K562 (cell line): Measurements from ENCODE around the gene ZNF234. TPM values are rescaled to one million over a fixed set of nuclear protein-coding genes. Genes with fewer than 3 reads are reported as not detected.
"Not testable (repeated sequence)": the region's sequence is repeated elsewhere in the genome, so short reads cannot be mapped to it uniquely, and the experiment has no call there.

ENCODE experiments used
- ATAC-seq: fragments of 200-7000 bp; cut with Tn5 transposase; 3 replicates; pipeline ENCODE4 v1.9.1; 2020; ENCODE audit warnings: moderate library complexity
- BruUV-seq: library from RNA; stranded (reverse); fragments of 400-500 nt; replicated peaks from 2 replicates; lab custom pipeline; 2021; lab: Mats Ljungman, UMichigan
- CTCF ChIA-PET: fragments of 300-600 bp; formaldehyde crosslinking; extraction: SDS; loops from one replicate; lab custom pipeline; 2021; ENCODE audit warnings: low intra/inter-chr PET ratio; lab: Yijun Ruan, JAX
- POLR2A ChIA-PET: fragments of 300-600, 350-650 bp; sonication (Branson Sonifier 250); formaldehyde crosslinking; extraction: SDS; loops from one replicate; lab custom pipeline; 2021; ENCODE audit warnings: antibody characterized with exemption, inconsistent platforms; lab: Yijun Ruan, JAX
- DNase-seq, 4 experiments: peaks; one replicate each; pipeline versions ENCODE4 v3.0.0 to v3.0.0-alpha.2; 2011 to 2018; ENCODE audit warnings: low spot score in 3 of 4, mixed read lengths in 3 of 4; ENCODE audit errors: extremely low read depth in 1 of 4
- FAIRE-seq: peaks from 2 replicates; lab custom pipeline; 2011; peaks lifted over from hg19 to GRCh38; lab: Jason Lieb, UNC
- H2AFZ ChIP-seq: 2 replicates; pipeline ENCODE4 v1.6.0; 2011; ENCODE audit warnings: low read depth, low read length, control low read depth, inconsistent platforms
- H3K27ac ChIP-seq: fragments of 200-600 bp; 3 replicates; pipeline ENCODE4 v1.8.0; 2011; ENCODE audit warnings: low read depth, mild to moderate bottlenecking, control low read depth, inconsistent platforms, low read length, moderate library complexity, mixed read lengths; ENCODE audit errors: extremely low read depth
- H3K27me3 ChIP-seq, 2 experiments: fragments of 300-600 bp in 1 of 2; 2 replicates in 1 of 2; 3 replicates in 1 of 2; pipeline versions ENCODE4 v1.6.0 to v1.8.0; 2011; ENCODE audit warnings: inconsistent platforms in 2 of 2, low read length in 2 of 2, mild to moderate bottlenecking in 1 of 2, mixed read lengths in 1 of 2, moderate library complexity in 1 of 2; ENCODE audit not compliant: control insufficient read depth in 2 of 2, insufficient read depth in 2 of 2
- H3K36me3 ChIP-seq: fragments of 300-600 bp; 3 replicates; pipeline ENCODE4 v1.8.0; 2011; ENCODE audit warnings: mild to moderate bottlenecking, low read length, inconsistent platforms; ENCODE audit not compliant: control insufficient read depth, insufficient read depth
- H3K4me1 ChIP-seq, 2 experiments: fragments of 200-600 bp in 1 of 2; replicated peaks in 1 of 2; 2 replicates in 1 of 2; 3 replicates in 1 of 2; pipeline versions ENCODE4 v1.5.1 to v1.8.0; 2011; ENCODE audit warnings: inconsistent platforms in 2 of 2, low read length in 2 of 2, mild to moderate bottlenecking in 1 of 2, mixed read lengths in 1 of 2, moderate library complexity in 1 of 2; ENCODE audit not compliant: control insufficient read depth in 2 of 2, insufficient read depth in 2 of 2
- H3K4me2 ChIP-seq: 2 replicates; pipeline ENCODE4 v1.6.1; 2011; ENCODE audit warnings: low read length, control low read depth, inconsistent platforms, mixed read lengths; ENCODE audit not compliant: insufficient read depth
- H3K4me3 ChIP-seq: fragments of 200-600 bp; sonication (generic), shearing (Covaris generic); 2 replicates; pipeline ENCODE4 v1.5.1; 2016; ENCODE audit warnings: control low read depth, inconsistent platforms
- H3K79me2 ChIP-seq: fragments of 200-600 bp; 3 replicates; pipeline ENCODE4 v1.8.0; 2011; ENCODE audit warnings: low read length, inconsistent platforms; ENCODE audit not compliant: control insufficient read depth, insufficient read depth
- H3K9ac ChIP-seq, 2 experiments: 2 replicates each; pipeline versions ENCODE4 v1.6.0 to v1.6.1; 2011; ENCODE audit warnings: low read depth in 2 of 2, low read length in 2 of 2, control low read depth in 1 of 2, inconsistent platforms in 1 of 2, mild to moderate bottlenecking in 1 of 2, mixed read lengths in 1 of 2; ENCODE audit not compliant: insufficient read depth in 1 of 2
- H3K9me1 ChIP-seq: one replicate; pipeline ENCODE4 v1.6.0; 2011; ENCODE audit warnings: inconsistent platforms, mild to moderate bottlenecking, low read length, moderate library complexity; ENCODE audit not compliant: control insufficient read depth, insufficient read depth
- H3K9me3 ChIP-seq: replicated peaks from 2 replicates; pipeline ENCODE4 v1.5.1; 2011; ENCODE audit warnings: low read depth, low read length, inconsistent platforms; ENCODE audit not compliant: control insufficient read depth, insufficient read depth
- H4K20me1 ChIP-seq: replicated peaks from 2 replicates; pipeline ENCODE4 v1.6.1; 2011; ENCODE audit warnings: low read length, inconsistent platforms, mixed read lengths; ENCODE audit not compliant: control insufficient read depth, insufficient read depth
- DMBX1 ChIP-seq: fragments of 250-450 bp; sonication (Bioruptor Pico); IDR thresholded peaks from 2 replicates; pipeline ENCODE4 v1.8.0; 2022; ENCODE audit warnings: inconsistent platforms, mild to moderate bottlenecking, moderate library complexity, borderline replicate concordance
- MTF1 ChIP-seq: fragments of 250-450 bp; sonication (Bioruptor Pico); IDR thresholded peaks from 2 replicates; pipeline ENCODE4 v1.9.0; 2021; ENCODE audit warnings: moderate library complexity, mild to moderate bottlenecking, inconsistent platforms, borderline replicate concordance
- PREB ChIP-seq: sonication (generic); formaldehyde crosslinking; IDR thresholded peaks from 2 replicates; pipeline ENCODE4 v1.8.1; 2023; ENCODE audit warnings: mild to moderate bottlenecking, missing genetic modification reagents
- RBFOX2 ChIP-seq: fragments of 200-400 bp; formaldehyde crosslinking; IDR thresholded peaks from 2 replicates; pipeline ENCODE4 v1.6.1; 2017; ENCODE audit warnings: low read depth, mild to moderate bottlenecking, low read length, moderate library complexity
- SAFB ChIP-seq: fragments of 200-400 bp; formaldehyde crosslinking; IDR thresholded peaks from 2 replicates; pipeline ENCODE4 v1.6.1; 2017; ENCODE audit warnings: low read depth, low read length, borderline replicate concordance
- SAP30 ChIP-seq: fragments of 200-600 bp; sonication (generic); IDR thresholded peaks from 2 replicates; pipeline ENCODE4 v1.6.1; 2012; ENCODE audit warnings: borderline replicate concordance, low read depth, mild to moderate bottlenecking, moderate library complexity, low read length, control low read depth, inconsistent platforms; ENCODE audit not compliant: insufficient read depth, poor library complexity, severe bottlenecking
- ZNF311 ChIP-seq: fragments of 250-450 bp; sonication (Bioruptor Pico); IDR thresholded peaks from 2 replicates; pipeline ENCODE4 v1.4.0; 2020; ENCODE audit warnings: mild to moderate bottlenecking, moderate library complexity
- ZZZ3 ChIP-seq: fragments of 450-650 bp; IDR thresholded peaks from 2 replicates; pipeline ENCODE4 v1.6.1; 2016; ENCODE audit warnings: antibody characterized with exemption, mild to moderate bottlenecking, moderate library complexity
- WGBS: fragments of 100-300 bp; shearing (Covaris generic); methylation state at CpG from one replicate; pipeline ENCODE4 v1.1.6; 2016; ENCODE audit warnings: low coverage, mixed read lengths; ENCODE audit not compliant: insufficient coverage; ENCODE audit errors: missing lambda C conversion rate; 5-methylcytosine and 5-hydroxymethylcytosine counted together
- in situ Hi-C: fragments of 300-500 bp; cut with MboI; formaldehyde crosslinking; loops from 4 replicates; pipeline ENCODE4 v1.15.0; 2018; ENCODE audit warnings: inconsistent platforms, mixed read lengths
- intact Hi-C: fragments of 100-400 bp; cut with micrococcal nuclease; formaldehyde crosslinking; loops from 2 replicates; pipeline ENCODE4 v1.14.2; 2022
- polyA plus RNA-seq, 8 experiments: library from polyadenylated mRNA; depleted of rRNA in 4 of 8; stranded (reverse) in 5 of 8; unstranded in 3 of 8; fragments of >200 nt; fragmentation: Nextera tagmentation in 2 of 8; fragmentation: Illumina TruSeq in 1 of 8; extraction: Ambion mirVana in 2 of 8; extraction: Trizol in 1 of 8; gene quantifications; 2 replicates each; pipeline versions ENCODE4 v1.2.1 to v1.2.3, GENCODE V29; 2011 to 2014; ENCODE audit warnings: inconsistent platforms in 1 of 8, missing spikeins in 1 of 8
- total RNA-seq, 7 experiments: library from RNA; depleted of rRNA in 6 of 7; stranded (reverse); fragments of >200 nt in 6 of 7; fragmentation: Illumina TruSeq in 2 of 7; extraction: Trizol in 2 of 7; gene quantifications; 2 replicates each; pipeline versions ENCODE4 v1.2.1 to v1.2.3, GENCODE V29; 2011 to 2021; ENCODE audit warnings: low replicate concordance in 1 of 7
- TF ChIP-seq, protein P1 (sequence below): fragments of 450-650 bp; IDR thresholded peaks from 2 replicates; pipeline ENCODE4 v1.6.1; 2018; ENCODE audit not compliant: partially characterized antibody
- TF ChIP-seq, protein P2 (sequence below): fragments of 250-450 bp; sonication (Bioruptor Pico); IDR thresholded peaks from 2 replicates; pipeline ENCODE4 v1.8.0; 2022; ENCODE audit warnings: inconsistent platforms, mild to moderate bottlenecking, moderate library complexity, borderline replicate concordance

Gene ZNF234
- total and polyA plus RNA-seq, 9 of the 15 experiments (the other 6 are each of a cell fraction or from before 2014, with no cell fraction given), result 0.82 to 2.9 (median 1.5) TPM

DNA sequence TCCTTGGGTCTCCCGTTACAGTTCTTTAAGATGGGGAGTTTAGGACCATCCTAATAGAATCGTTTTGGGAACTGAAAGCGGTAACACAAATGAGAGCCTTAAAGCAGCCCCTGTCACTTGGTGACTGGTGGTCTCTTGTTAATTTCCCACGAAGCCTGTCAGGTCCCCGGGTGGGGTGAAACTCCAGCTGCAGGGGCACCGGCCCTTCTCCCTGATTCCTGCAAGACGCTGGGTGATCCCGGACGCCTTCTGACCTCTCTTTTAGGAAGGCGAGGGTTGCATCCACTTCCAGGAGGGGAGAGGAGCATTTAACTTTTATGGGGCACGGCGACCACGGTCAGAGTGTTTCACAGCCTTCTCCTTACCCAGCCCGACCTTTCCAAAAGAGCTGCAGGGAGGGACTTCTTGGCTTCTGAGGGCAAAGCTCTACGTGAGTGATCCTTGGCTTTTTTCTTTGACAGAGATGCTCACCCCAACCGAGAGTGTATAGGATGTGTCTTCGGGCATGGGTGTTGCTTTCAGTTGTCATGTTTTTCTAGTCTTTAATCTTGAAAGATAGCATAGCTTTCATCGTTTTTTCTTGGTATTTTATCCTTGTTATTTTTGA, 27.5 kb upstream of the ZNF234 start (continued):
- TF ChIP-seq, protein P1, sequence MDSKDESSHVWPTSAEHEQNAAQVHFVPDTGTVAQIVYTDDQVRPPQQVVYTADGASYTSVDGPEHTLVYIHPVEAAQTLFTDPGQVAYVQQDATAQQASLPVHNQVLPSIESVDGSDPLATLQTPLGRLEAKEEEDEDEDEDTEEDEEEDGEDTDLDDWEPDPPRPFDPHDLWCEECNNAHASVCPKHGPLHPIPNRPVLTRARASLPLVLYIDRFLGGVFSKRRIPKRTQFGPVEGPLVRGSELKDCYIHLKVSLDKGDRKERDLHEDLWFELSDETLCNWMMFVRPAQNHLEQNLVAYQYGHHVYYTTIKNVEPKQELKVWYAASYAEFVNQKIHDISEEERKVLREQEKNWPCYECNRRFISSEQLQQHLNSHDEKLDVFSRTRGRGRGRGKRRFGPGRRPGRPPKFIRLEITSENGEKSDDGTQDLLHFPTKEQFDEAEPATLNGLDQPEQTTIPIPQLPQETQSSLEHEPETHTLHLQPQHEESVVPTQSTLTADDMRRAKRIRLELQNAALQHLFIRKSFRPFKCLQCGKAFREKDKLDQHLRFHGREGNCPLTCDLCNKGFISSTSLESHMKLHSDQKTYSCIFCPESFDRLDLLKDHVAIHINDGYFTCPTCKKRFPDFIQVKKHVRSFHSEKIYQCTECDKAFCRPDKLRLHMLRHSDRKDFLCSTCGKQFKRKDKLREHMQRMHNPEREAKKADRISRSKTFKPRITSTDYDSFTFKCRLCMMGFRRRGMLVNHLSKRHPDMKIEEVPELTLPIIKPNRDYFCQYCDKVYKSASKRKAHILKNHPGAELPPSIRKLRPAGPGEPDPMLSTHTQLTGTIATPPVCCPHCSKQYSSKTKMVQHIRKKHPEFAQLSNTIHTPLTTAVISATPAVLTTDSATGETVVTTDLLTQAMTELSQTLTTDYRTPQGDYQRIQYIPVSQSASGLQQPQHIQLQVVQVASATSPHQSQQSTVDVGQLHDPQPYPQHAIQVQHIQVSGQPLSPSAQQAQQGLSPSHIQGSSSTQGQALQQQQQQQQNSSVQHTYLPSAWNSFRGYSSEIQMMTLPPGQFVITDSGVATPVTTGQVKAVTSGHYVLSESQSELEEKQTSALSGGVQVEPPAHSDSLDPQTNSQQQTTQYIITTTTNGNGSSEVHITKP, result peak; percentile 79
- TF ChIP-seq DMBX1 (CRISPR knock-in tag) (no peak), PREB (CRISPR knock-in tag) (no peak), ZZZ3 (no peak), MTF1 (CRISPR knock-in tag) (no peak), SAFB (no peak), SAP30 (peak; percentile 52), ZNF311 (CRISPR knock-in tag) (no peak), RBFOX2 (peak; percentile 44; the same call in 1 of the 2 replicates)
- TF ChIP-seq, protein P2, sequence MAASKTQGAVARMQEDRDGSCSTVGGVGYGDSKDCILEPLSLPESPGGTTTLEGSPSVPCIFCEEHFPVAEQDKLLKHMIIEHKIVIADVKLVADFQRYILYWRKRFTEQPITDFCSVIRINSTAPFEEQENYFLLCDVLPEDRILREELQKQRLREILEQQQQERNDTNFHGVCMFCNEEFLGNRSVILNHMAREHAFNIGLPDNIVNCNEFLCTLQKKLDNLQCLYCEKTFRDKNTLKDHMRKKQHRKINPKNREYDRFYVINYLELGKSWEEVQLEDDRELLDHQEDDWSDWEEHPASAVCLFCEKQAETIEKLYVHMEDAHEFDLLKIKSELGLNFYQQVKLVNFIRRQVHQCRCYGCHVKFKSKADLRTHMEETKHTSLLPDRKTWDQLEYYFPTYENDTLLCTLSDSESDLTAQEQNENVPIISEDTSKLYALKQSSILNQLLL (CRISPR knock-in tag), result no peak

DNA sequence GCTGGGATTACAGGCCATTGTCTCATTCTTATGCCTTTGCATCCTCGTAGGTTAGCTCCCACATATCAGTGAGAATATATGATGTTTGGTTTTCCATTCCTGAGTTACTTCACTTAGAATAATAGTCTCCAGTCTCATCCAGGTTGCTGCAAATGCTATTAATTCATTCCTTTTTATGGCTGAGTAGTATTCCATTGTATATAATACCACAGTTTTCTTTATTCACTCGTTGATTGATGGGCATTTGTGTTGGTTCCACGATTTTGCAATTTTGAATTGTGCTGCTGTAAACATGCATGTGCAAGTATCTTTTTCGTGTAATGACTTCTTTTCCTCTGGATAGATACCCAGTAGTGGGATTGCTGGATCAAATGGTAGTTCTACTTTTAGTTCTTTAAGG, 20.2 kb upstream of the ZNF234 start:
- ATAC-seq, CTCF ChIA-PET, H3K9me3 ChIP-seq, H3K36me3 ChIP-seq, H3K4me1 ChIP-seq, H3K79me2 ChIP-seq, FAIRE-seq, POLR2A ChIA-PET, H4K20me1 ChIP-seq, DNase-seq, H3K4me2 ChIP-seq, H3K9ac ChIP-seq, intact Hi-C loops, H3K9me1 ChIP-seq, in situ Hi-C loops, H3K4me3 ChIP-seq, H3K27me3 ChIP-seq, H2AFZ ChIP-seq, BruUV-seq, H3K27ac ChIP-seq: not testable (repeated sequence)
- 17% methylated on average over 4 of the region's 4 CpGs for WGBS
